Measurements from ENCODE around the gene LAIR2. TPM values are rescaled to one million over a fixed set of nuclear protein-coding genes. Genes with fewer than 3 reads are reported as not detected.
"Not testable (repeated sequence)": the region's sequence is repeated elsewhere in the genome, so short reads cannot be mapped to it uniquely, and the experiment has no call there.

Gene LAIR2
- total RNA-seq, 1 donor from 2014 or later = not detected

- Mint-ChIP-seq H3K9me3 (ENCODE audit: unreplicated experiment) (no peaks in the 10 kb centered on the region), H3K36me3 (ENCODE audit: unreplicated experiment) (no peaks in the 10 kb centered on the region), H3K4me3 (ENCODE audit: unreplicated experiment) (no peak overlapping the region), H3K27me3 (ENCODE audit: unreplicated experiment) (peaks cover 14% of the 10 kb centered on the region), H3K27ac (ENCODE audit: unreplicated experiment) (no peak overlapping the region), H3K4me1 (ENCODE audit: unreplicated experiment) (peaks cover 6% of the 10 kb centered on the region)
- TF ChIP-seq, protein P1, sequence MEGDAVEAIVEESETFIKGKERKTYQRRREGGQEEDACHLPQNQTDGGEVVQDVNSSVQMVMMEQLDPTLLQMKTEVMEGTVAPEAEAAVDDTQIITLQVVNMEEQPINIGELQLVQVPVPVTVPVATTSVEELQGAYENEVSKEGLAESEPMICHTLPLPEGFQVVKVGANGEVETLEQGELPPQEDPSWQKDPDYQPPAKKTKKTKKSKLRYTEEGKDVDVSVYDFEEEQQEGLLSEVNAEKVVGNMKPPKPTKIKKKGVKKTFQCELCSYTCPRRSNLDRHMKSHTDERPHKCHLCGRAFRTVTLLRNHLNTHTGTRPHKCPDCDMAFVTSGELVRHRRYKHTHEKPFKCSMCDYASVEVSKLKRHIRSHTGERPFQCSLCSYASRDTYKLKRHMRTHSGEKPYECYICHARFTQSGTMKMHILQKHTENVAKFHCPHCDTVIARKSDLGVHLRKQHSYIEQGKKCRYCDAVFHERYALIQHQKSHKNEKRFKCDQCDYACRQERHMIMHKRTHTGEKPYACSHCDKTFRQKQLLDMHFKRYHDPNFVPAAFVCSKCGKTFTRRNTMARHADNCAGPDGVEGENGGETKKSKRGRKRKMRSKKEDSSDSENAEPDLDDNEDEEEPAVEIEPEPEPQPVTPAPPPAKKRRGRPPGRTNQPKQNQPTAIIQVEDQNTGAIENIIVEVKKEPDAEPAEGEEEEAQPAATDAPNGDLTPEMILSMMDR (IDR thresholded peaks at IDR 0.05) = no peak
- no peak for DNase-seq (ENCODE audit: extremely low spot score, unreplicated experiment)
Measured at GRCh38 chr19:54489341-54489740, 13.3 kb upstream of the LAIR2 start.

DNA sequence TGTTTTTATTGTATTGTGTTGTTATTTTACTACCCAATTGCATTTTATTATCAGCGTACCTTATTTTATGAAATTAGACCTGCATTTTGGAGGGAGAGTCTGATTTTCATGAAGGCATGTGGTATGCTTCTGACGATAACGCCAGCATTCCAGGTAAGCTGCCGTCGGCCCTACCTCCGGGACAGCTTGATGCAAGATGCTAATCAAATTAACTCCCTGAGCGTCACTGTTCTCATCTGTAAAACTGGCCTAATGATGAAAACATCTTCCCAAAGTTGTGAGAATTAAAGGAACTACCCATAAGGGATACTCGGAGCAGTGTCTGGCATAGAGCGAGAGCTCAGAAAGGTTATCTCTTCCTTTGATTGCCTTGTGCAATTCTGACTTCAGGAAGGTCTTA is 12.9 kb upstream of the LAIR2 start:
- no peaks in the 10 kb centered on the region for H3K9me3 Mint-ChIP-seq (ENCODE audit: unreplicated experiment)
- H3K27me3 Mint-ChIP-seq (ENCODE audit: unreplicated experiment) = peaks cover 14% of the 10 kb centered on the region

DNA sequence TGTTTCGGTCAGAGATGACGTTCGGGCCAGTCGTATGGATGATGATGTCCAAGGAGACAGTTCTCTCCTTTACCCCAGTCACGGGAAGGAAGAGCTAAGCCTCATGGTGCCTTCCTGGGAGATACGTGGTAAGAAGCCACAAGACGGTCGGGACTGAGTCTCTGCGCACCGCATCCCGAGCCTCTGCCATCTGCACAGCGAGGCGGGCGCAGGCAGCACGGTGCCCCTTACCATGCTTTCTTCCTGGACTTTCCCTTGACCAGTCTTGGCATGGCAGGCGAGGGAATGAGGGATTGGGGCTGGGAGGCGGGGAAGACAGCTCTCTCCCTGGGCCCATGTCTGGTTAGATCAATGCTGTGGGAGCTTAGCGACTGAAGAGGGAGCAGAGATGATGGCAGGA is 10.1 kb upstream of the LAIR2 start:
- H3K4me1 Mint-ChIP-seq (ENCODE audit: unreplicated experiment) = peaks cover 3% of the 10 kb centered on the region

More for the DNA sequence above, 12.9 kb upstream of the LAIR2 start:
- Mint-ChIP-seq H3K36me3 (ENCODE audit: unreplicated experiment) (no peaks in the 10 kb centered on the region), H3K4me3 (ENCODE audit: unreplicated experiment) (no peak overlapping the region), H3K4me1 (ENCODE audit: unreplicated experiment) (peaks cover 6% of the 10 kb centered on the region), H3K27ac (ENCODE audit: unreplicated experiment) (no peak overlapping the region)
- DNase-seq (ENCODE audit: extremely low spot score, unreplicated experiment) = no peak
- TF ChIP-seq, protein P1 (IDR thresholded peaks at IDR 0.05) = no peak

GRCh38 chr19:54493056-54493455 is 9.6 kb upstream of the LAIR2 start:
- not testable (repeated sequence) for H3K4me3 Mint-ChIP-seq (ENCODE audit: unreplicated experiment); H3K27me3 Mint-ChIP-seq (ENCODE audit: unreplicated experiment); H3K27ac Mint-ChIP-seq (ENCODE audit: unreplicated experiment)

More for the DNA sequence above, 10.1 kb upstream of the LAIR2 start:
- no peaks in the 10 kb centered on the region for H3K9me3 Mint-ChIP-seq (ENCODE audit: unreplicated experiment)
- no peak overlapping the region for H3K27ac Mint-ChIP-seq (ENCODE audit: unreplicated experiment)
- no peak overlapping the region for H3K4me3 Mint-ChIP-seq (ENCODE audit: unreplicated experiment)
- TF ChIP-seq, protein P1 (IDR thresholded peaks at IDR 0.05) = no peak
- peaks cover 6% of the 10 kb centered on the region for H3K27me3 Mint-ChIP-seq (ENCODE audit: unreplicated experiment)
- no peak for DNase-seq (ENCODE audit: extremely low spot score, unreplicated experiment)
- H3K36me3 Mint-ChIP-seq (ENCODE audit: unreplicated experiment) = no peaks in the 10 kb centered on the region

DNA sequence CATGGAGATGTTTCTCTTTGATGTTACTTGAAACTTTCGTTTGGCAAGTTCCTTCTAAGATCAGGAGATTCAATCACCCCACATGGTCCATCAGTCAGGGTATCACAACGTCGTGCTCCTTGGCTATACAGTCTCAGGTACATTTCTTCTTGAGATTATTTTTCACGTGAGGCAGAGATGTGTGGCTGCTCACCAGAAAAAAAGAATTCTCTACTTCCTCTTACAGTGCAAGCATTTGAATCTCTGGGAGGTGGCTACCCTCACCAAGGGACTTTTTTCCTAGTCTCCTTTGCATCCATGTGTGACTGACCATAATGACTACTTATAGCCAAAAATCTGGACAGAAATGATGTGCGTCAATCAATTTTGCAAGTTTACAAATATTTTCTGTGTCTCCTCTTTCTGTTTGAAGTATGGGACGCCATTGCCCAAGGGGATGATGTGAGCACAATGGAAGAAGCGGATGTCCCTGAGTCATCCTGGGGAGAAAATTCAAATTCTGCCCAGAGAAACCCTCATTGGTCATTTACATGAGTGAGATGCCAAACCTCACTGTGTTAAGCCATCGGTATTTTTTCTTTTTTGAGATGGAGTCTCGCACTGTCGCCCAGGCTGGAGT is 8.6 kb upstream of the LAIR2 start:
- H3K27ac Mint-ChIP-seq (ENCODE audit: unreplicated experiment) = no peak overlapping the region
- no peak overlapping the region for H3K4me3 Mint-ChIP-seq (ENCODE audit: unreplicated experiment)
- H3K36me3 Mint-ChIP-seq (ENCODE audit: unreplicated experiment) = no peaks in the 10 kb centered on the region
- H3K4me1 Mint-ChIP-seq (ENCODE audit: unreplicated experiment) = peaks cover 3% of the 10 kb centered on the region
- no peaks in the 10 kb centered on the region for H3K9me3 Mint-ChIP-seq (ENCODE audit: unreplicated experiment)
- H3K27me3 Mint-ChIP-seq (ENCODE audit: unreplicated experiment) = peaks cover 6% of the 10 kb centered on the region
- no peak for DNase-seq (ENCODE audit: extremely low spot score, unreplicated experiment)
- TF ChIP-seq, protein P1 (IDR thresholded peaks at IDR 0.05) = no peak

More at GRCh38 chr19:54493056-54493455, 9.6 kb upstream of the LAIR2 start:
- H3K9me3 Mint-ChIP-seq (ENCODE audit: unreplicated experiment); DNase-seq (ENCODE audit: extremely low spot score, unreplicated experiment); H3K4me1 Mint-ChIP-seq (ENCODE audit: unreplicated experiment); H3K36me3 Mint-ChIP-seq (ENCODE audit: unreplicated experiment): not testable (repeated sequence)

GRCh38 chr19:54495284-54495683 is 7.3 kb upstream of the LAIR2 start:
- not testable (repeated sequence) for H3K4me3 Mint-ChIP-seq (ENCODE audit: unreplicated experiment); H3K27ac Mint-ChIP-seq (ENCODE audit: unreplicated experiment); H3K4me1 Mint-ChIP-seq (ENCODE audit: unreplicated experiment); H3K27me3 Mint-ChIP-seq (ENCODE audit: unreplicated experiment); H3K36me3 Mint-ChIP-seq (ENCODE audit: unreplicated experiment); H3K9me3 Mint-ChIP-seq (ENCODE audit: unreplicated experiment); DNase-seq (ENCODE audit: extremely low spot score, unreplicated experiment)

DNA sequence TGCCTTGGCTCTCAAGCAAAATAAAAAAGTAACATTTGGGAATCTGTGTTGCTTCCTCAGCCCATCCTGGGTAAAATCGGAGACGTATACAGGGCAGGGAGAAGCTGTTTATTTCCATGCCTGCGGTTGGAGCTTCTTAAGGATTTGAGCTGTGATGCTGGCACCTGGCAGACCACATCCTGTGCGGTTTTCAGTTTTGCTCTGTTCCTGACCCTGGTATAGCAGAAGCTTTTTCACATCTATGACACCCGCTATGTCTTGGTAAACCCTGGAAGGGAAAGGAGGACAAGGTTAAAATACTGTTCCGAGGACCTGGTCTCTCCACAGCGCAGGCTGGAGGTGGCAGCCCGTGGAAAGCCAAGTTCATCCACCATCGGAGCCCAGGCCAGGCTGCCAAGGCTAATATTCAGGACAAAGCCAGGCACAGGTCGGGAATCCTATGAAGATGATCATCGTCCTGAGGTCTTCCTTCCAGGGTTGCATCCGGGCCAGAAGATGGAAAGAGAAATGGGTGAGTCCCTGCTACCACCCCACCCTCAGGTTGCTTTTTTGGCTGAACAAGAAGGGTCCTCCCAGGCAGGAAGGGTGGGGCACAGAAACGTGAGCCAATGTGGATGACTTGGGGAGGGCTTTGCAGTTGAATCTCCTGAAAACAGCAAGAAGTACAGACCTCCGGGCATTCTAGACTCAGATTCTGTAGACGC is 4.7 kb upstream of the LAIR2 start:
- not testable (repeated sequence) for H3K36me3 Mint-ChIP-seq (ENCODE audit: unreplicated experiment)

GRCh38 chr19:54498451-54498772 is 4.2 kb upstream of the LAIR2 start:
- not testable (repeated sequence) for H3K27ac Mint-ChIP-seq (ENCODE audit: unreplicated experiment)

More for the DNA sequence above, 4.7 kb upstream of the LAIR2 start:
- not testable (repeated sequence) for H3K27ac Mint-ChIP-seq (ENCODE audit: unreplicated experiment); H3K27me3 Mint-ChIP-seq (ENCODE audit: unreplicated experiment); H3K9me3 Mint-ChIP-seq (ENCODE audit: unreplicated experiment); H3K4me1 Mint-ChIP-seq (ENCODE audit: unreplicated experiment); H3K4me3 Mint-ChIP-seq (ENCODE audit: unreplicated experiment); DNase-seq (ENCODE audit: extremely low spot score, unreplicated experiment)

More at GRCh38 chr19:54498451-54498772, 4.2 kb upstream of the LAIR2 start:
- not testable (repeated sequence) for H3K36me3 Mint-ChIP-seq (ENCODE audit: unreplicated experiment); H3K9me3 Mint-ChIP-seq (ENCODE audit: unreplicated experiment); DNase-seq (ENCODE audit: extremely low spot score, unreplicated experiment); H3K4me3 Mint-ChIP-seq (ENCODE audit: unreplicated experiment); H3K4me1 Mint-ChIP-seq (ENCODE audit: unreplicated experiment); H3K27me3 Mint-ChIP-seq (ENCODE audit: unreplicated experiment)
